Muscle layer of colon (tissue), 2 donors: Measurements from ENCODE around the gene KPNB1.

Experiments
- H3K27ac ChIP-seq: one replicate; pipeline ENCODE4 v1.7.0; 2013; ENCODE audit warnings: low read depth, mild to moderate bottlenecking, low read length, moderate library complexity
- H3K27me3 ChIP-seq, 2 donors: one replicate each; pipeline ENCODE4 v1.7.0; 2013; ENCODE audit warnings: low read length in 2 of 2, mild to moderate bottlenecking in 2 of 2; ENCODE audit not compliant: insufficient read depth in 2 of 2, control insufficient read depth in 1 of 2
- H3K36me3 ChIP-seq: one replicate; pipeline ENCODE4 v1.7.0; 2013; ENCODE audit warnings: mild to moderate bottlenecking, low read length; ENCODE audit not compliant: insufficient read depth
- H3K4me1 ChIP-seq: one replicate; pipeline ENCODE4 v1.7.0; 2013; ENCODE audit warnings: mild to moderate bottlenecking, low read length; ENCODE audit not compliant: insufficient read depth
- H3K4me3 ChIP-seq, 2 donors: one replicate each; pipeline ENCODE4 v1.7.0; 2013; ENCODE audit warnings: low read length in 2 of 2, low read depth in 1 of 2, mild to moderate bottlenecking in 1 of 2, moderate library complexity in 1 of 2
- H3K9ac ChIP-seq: one replicate; pipeline ENCODE4 v1.7.0; 2013; ENCODE audit warnings: low read length
- H3K9me3 ChIP-seq: one replicate; pipeline ENCODE4 v1.7.0; 2013; ENCODE audit warnings: mild to moderate bottlenecking, low read length
- donor health status: abdominal sarcoma.
- donor health status: Adenocarcinoma of cecum.

Gene KPNB1

GRCh38 chr17:47641202-47641601, 8.5 kb upstream of the KPNB1 start:
- Histone ChIP-seq H3K27me3 (no peaks in the 10 kb centered on the region), H3K27ac (no peak overlapping the region), H3K4me3 (no peak overlapping the region)

GRCh38 chr17:47643116-47643515, 6.6 kb upstream of the KPNB1 start:
- H3K9me3 ChIP-seq, result no peaks in the 10 kb centered on the region
- H3K9ac ChIP-seq, result no peak overlapping the region
- H3K27ac ChIP-seq, result no peak overlapping the region
- H3K27me3 ChIP-seq, result no peaks in the 10 kb centered on the region
- H3K4me1 ChIP-seq, result no peaks in the 10 kb centered on the region
- no peak overlapping the region for H3K4me3 ChIP-seq
- no peaks in the 10 kb centered on the region for H3K36me3 ChIP-seq

More at GRCh38 chr17:47641202-47641601, 8.5 kb upstream of the KPNB1 start:
- no peaks in the 10 kb centered on the region for H3K4me1 ChIP-seq
- H3K9ac ChIP-seq, result no peak overlapping the region
- no peaks in the 10 kb centered on the region for H3K36me3 ChIP-seq
- H3K9me3 ChIP-seq, result no peaks in the 10 kb centered on the region

GRCh38 chr17:47644324-47644723, 5.4 kb upstream of the KPNB1 start:
- H3K9ac ChIP-seq, result no peak overlapping the region
- H3K27ac ChIP-seq, result no peak overlapping the region
- no peaks in the 10 kb centered on the region for H3K4me1 ChIP-seq
- no peaks in the 10 kb centered on the region for H3K9me3 ChIP-seq
- no peaks in the 10 kb centered on the region for H3K36me3 ChIP-seq
- H3K4me3 ChIP-seq, result no peak overlapping the region
- H3K27me3 ChIP-seq, result no peaks in the 10 kb centered on the region

DNA sequence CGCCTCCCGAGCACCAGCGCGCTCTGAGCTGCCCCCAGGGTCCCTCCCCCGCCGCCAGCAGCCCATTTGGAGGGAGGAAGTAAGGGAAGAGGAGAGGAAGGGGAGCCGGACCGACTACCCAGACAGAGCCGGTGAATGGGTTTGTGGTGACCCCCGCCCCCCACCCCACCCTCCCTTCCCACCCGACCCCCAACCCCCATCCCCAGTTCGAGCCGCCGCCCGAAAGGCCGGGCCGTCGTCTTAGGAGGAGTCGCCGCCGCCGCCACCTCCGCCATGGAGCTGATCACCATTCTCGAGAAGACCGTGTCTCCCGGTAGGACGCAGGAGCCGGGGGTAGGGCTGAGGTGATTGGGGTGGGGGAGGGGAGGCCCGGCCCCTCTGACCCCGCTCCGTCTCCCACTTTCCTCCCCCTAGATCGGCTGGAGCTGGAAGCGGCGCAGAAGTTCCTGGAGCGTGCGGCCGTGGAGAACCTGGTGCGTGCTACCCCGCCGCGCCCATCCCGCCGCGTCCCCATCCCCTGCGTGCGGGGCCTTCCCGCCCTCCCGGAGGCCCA, 329 bp downstream of the KPNB1 start:
- H3K4me3 ChIP-seq, result peak overlapping the region; percentile 37 to 84
- no peak overlapping the region for H3K9ac ChIP-seq

DNA sequence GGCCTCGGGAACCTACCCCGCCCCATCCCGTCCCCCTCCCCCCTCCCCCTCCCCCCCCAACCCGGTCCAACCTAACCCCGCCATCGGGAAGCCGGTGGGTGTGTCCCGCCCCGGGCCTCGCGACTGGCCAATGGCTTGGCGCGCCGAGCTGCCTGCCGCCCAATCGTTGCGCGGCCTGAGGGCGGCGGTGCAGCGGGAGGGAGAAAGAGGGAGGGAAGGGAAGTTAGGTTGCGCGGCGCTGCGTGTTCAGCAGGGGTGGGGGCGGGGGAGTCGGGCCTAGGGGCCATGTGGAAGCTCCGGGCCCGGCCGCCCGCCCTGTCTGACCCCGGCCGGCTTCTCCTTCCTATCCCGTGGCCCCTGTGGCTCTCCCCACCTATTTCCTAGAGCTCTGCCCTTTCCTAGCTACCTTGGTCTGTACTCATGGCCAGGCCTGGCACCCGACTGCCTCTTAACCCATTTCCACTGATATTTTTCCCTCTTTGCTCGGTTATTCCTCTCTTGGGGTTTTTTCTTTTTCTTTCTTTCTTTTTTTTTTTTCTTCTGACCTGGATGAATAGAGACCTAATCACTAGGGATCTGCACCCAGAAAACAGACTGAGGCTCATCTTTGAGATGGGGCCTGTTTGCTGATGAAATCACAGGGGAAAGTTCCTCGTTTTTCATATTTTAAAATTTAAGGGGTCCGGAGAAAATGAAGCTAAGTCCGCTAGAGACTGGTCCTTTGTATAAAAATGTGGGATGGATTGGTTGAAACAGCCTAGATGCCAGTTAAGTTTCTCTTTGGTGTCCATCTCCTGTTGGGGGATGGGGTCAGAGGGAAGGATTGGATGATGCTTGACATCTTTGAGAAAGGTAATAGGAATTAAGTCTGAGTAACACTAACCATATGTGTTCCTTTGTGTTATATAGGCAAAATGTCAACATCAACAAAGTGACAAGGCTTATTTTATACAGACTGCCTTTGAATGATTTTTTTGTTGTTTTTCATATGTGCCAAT, 1.1 kb downstream of the KPNB1 start:
- no peaks in the 10 kb centered on the region for H3K27me3 ChIP-seq
- no peaks in the 10 kb centered on the region for H3K9me3 ChIP-seq
- H3K4me3 ChIP-seq, result peak overlapping the region; percentile 64 to 84
- peak overlapping the region; percentile 31 for H3K9ac ChIP-seq
- H3K4me1 ChIP-seq, result peaks cover 10% of the 10 kb centered on the region
- H3K27ac ChIP-seq, result peak overlapping the region; percentile 85
- H3K36me3 ChIP-seq, result peaks cover 34% of the 10 kb centered on the region

More for the DNA sequence above, 329 bp downstream of the KPNB1 start:
- Histone ChIP-seq H3K9me3 (no peaks in the 10 kb centered on the region), H3K36me3 (peaks cover 27% of the 10 kb centered on the region), H3K27me3 (no peaks in the 10 kb centered on the region), H3K27ac (peak overlapping the region; percentile 85), H3K4me1 (peaks cover 10% of the 10 kb centered on the region)

DNA sequence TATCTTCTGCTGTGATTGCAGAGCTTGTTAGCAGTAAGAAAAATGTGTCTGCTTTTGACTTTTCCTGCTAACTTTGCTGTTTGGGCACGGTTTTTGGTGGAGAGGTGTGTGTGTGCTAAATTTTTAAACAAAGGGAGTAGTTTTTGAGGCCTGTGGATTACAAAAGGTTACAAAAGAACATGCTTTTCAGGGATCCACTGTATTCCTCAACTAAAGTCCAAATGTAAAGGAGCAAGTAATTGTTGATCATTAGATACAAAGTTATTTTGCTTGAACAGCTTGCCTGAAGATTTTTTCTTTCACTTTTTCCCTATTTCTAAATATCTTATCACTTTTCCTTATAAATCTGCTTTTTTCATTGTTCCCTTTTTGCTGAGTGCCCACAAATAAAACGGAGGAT, 2.0 kb downstream of the KPNB1 start:
- Histone ChIP-seq H3K4me3 (no peak overlapping the region), H3K27ac (no peak overlapping the region), H3K27me3 (no peaks in the 10 kb centered on the region), H3K4me1 (peaks cover 10% of the 10 kb centered on the region), H3K36me3 (peaks cover 41% of the 10 kb centered on the region), H3K9ac (no peak overlapping the region), H3K9me3 (no peaks in the 10 kb centered on the region)

- Histone ChIP-seq H3K9ac (no peak overlapping the region), H3K4me3 (no peak overlapping the region), H3K27me3 (no peaks in the 10 kb centered on the region), H3K36me3 (peaks cover 50% of the 10 kb centered on the region), H3K9me3 (no peaks in the 10 kb centered on the region), H3K4me1 (peaks cover 10% of the 10 kb centered on the region), H3K27ac (no peak overlapping the region)
These were observed 2.9 kb downstream of the KPNB1 start for GRCh38 chr17:47652570-47652969.

DNA sequence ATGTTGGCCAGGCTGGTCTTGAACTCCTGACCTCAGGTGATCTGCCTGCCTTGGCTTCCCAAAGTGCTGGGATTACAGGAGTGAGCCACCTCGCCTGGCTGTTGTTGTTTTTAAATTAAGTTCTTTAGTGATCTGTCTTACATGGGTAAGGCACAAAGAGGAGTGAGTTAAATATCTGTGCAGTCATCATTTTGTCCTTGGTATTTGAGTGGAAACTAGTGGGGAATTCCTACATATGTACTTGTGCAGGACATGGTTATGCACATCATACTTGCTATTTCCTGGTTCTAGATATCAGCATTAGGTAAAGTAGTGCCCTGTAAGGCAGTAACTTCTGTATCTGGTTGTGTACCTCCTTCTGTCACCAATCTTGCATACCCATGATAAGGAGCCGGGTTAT, 3.7 kb downstream of the KPNB1 start:
- Histone ChIP-seq H3K27me3 (no peaks in the 10 kb centered on the region), H3K27ac (no peak overlapping the region), H3K4me1 (peaks cover 10% of the 10 kb centered on the region), H3K4me3 (no peak overlapping the region), H3K9ac (no peak overlapping the region), H3K9me3 (no peaks in the 10 kb centered on the region), H3K36me3 (peaks cover 58% of the 10 kb centered on the region)

DNA sequence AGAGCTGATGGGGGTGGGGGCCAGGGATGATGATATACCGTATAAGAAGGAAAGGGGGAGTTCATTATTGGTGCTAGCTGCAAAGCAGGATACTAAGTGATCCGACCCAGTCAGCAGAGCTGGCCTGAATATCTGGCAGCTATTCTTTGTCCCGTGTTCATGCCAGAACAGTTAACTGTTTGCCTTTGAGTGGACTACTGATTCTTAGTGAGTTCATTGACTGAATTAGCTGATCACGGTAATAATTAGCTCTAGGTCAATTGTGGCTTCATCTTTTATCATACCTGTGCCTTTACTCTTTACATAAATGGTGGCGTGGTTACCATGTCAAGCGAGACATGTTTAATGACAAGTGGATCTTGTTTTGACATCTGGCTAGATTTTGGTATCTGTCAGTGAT, 5.3 kb downstream of the KPNB1 start:
- H3K4me1 ChIP-seq, result peaks cover 12% of the 10 kb centered on the region
- no peak overlapping the region for H3K4me3 ChIP-seq
- H3K27me3 ChIP-seq, result no peaks in the 10 kb centered on the region
- no peak overlapping the region for H3K27ac ChIP-seq
- H3K36me3 ChIP-seq, result peaks cover 64% of the 10 kb centered on the region
- H3K9me3 ChIP-seq, result no peaks in the 10 kb centered on the region
- H3K9ac ChIP-seq, result no peak overlapping the region

GRCh38 chr17:47660064-47660492, 10.4 kb downstream of the KPNB1 start:
- Histone ChIP-seq H3K9me3 (no peaks in the 10 kb centered on the region), H3K36me3 (peaks cover 81% of the 10 kb centered on the region), H3K27me3 (no peaks in the 10 kb centered on the region), H3K4me1 (peaks cover 12% of the 10 kb centered on the region), H3K4me3 (no peak overlapping the region), H3K27ac (peak overlapping the region; percentile 61), H3K9ac (no peak overlapping the region)

DNA sequence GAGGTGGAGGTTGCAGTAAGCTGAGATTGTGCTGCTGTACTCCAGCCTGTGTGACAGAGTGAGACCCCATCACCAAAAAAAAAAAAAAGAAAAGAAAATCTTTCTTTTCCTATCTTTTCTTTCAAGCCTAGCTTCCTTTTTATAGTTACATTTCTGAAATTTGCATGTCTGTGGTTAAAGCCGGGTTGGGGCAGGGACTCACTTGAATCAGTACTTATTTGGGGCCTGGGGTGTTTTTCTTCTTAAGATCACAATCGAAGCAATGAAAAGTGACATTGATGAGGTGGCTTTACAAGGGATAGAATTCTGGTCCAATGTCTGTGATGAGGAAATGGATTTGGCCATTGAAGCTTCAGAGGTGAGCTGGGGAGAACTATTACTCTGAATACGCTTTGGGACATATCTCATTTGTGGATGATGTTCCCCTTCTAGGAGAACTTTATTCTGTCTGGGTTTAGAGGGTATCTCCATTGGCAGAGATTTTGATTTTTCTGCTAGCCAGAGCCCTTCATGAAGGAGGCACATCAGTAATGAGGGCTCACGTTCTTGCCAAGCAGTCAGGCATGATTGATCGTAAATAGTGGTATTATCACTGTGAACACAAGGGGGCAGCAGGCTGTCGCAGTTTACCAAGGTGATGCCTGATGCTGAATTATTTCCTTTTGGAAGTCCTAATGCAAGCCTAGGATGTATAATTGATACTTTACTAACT, 14.3 kb downstream of the KPNB1 start:
- Histone ChIP-seq H3K4me3 (no peak overlapping the region), H3K36me3 (peaks cover 68% of the 10 kb centered on the region), H3K27me3 (no peaks in the 10 kb centered on the region), H3K9ac (no peak overlapping the region), H3K27ac (no peak overlapping the region), H3K9me3 (no peaks in the 10 kb centered on the region), H3K4me1 (peaks cover 12% of the 10 kb centered on the region)
